Measurements from ENCODE around the gene GCDH. TPM values are rescaled to one million over a fixed set of nuclear protein-coding genes. Genes with fewer than 3 reads are reported as not detected.
"Not testable (repeated sequence)": the region's sequence is repeated elsewhere in the genome, so short reads cannot be mapped to it uniquely, and the experiment has no call there.

Gene GCDH
- 65.9 and 68.8 TPM in 2 replicates for total RNA-seq

GRCh38 chr19:12890787-12891552, at the start of gene GCDH:
GCDH (plus strand) TSS chr19:12891160; CDS start chr19:12891305, 145 bp downstream.
- intact Hi-C loops (cut with micrococcal nuclease), result loop anchor here (1.0 to 2.0 kb wide), 7 partner anchors 10 to 154 kb away; partner anchors contain the start of genes CALR, DNASE2, FARSA and GADD45GIP1
- DNase-seq (ENCODE audit: low spot score), result peak; percentile 95

GRCh38 chr19:12842511-12842910, 48.4 kb upstream of the GCDH start:
- no peak overlapping the region for H3K4me3 Mint-ChIP-seq
- H3K36me3 Mint-ChIP-seq (ENCODE audit: low read depth), result peaks cover 5% of the 10 kb centered on the region
- intact Hi-C loops (cut with micrococcal nuclease), result no loop called here

More at GRCh38 chr19:12890787-12891552, at the start of gene GCDH:
- peak within 1 kb of the TSS; percentile 88 for H3K27ac Mint-ChIP-seq
- H3K9me3 Mint-ChIP-seq, result no peaks in the 10 kb centered on the region
- H3K4me1 Mint-ChIP-seq (ENCODE audit: low read depth), result peaks cover 13% of the 10 kb centered on the region
- no peaks in the 10 kb centered on the region for H3K27me3 Mint-ChIP-seq (ENCODE audit: insufficient read depth)
- H3K4me3 Mint-ChIP-seq, result peak within 1 kb of the TSS; percentile 97
- peaks cover 18% of the 10 kb centered on the region for H3K36me3 Mint-ChIP-seq (ENCODE audit: low read depth)

GRCh38 chr19:12843328-12843727, 47.6 kb upstream of the GCDH start:
- intact Hi-C loops (cut with micrococcal nuclease), result no loop called here
- H3K4me3 Mint-ChIP-seq, result no peak overlapping the region
- peaks cover 5% of the 10 kb centered on the region for H3K36me3 Mint-ChIP-seq (ENCODE audit: low read depth)
- H3K9me3 Mint-ChIP-seq, result no peaks in the 10 kb centered on the region
- peaks cover 34% of the 10 kb centered on the region for H3K27me3 Mint-ChIP-seq (ENCODE audit: insufficient read depth)
- peaks cover 33% of the 10 kb centered on the region for H3K4me1 Mint-ChIP-seq (ENCODE audit: low read depth)
- no peak overlapping the region for H3K27ac Mint-ChIP-seq
- DNase-seq (ENCODE audit: low spot score), result no peak

More at GRCh38 chr19:12842511-12842910, 48.4 kb upstream of the GCDH start:
- Mint-ChIP-seq H3K9me3 (no peaks in the 10 kb centered on the region), H3K4me1 (ENCODE audit: low read depth) (peaks cover 28% of the 10 kb centered on the region), H3K27ac (no peak overlapping the region), H3K27me3 (ENCODE audit: insufficient read depth) (peaks cover 40% of the 10 kb centered on the region)
- DNase-seq (ENCODE audit: low spot score), result no peak

GRCh38 chr19:12843999-12844732, 46.8 kb upstream of the GCDH start:
- Mint-ChIP-seq H3K36me3 (ENCODE audit: low read depth) (peaks cover 5% of the 10 kb centered on the region), H3K9me3 (no peaks in the 10 kb centered on the region), H3K4me3 (no peak overlapping the region), H3K4me1 (ENCODE audit: low read depth) (peaks cover 30% of the 10 kb centered on the region), H3K27me3 (ENCODE audit: insufficient read depth) (peaks cover 27% of the 10 kb centered on the region), H3K27ac (no peak overlapping the region)
- no peak for DNase-seq (ENCODE audit: low spot score)
- intact Hi-C loops (cut with micrococcal nuclease), result no loop called here

- not testable (repeated sequence) for H3K36me3 Mint-ChIP-seq (ENCODE audit: low read depth); H3K4me3 Mint-ChIP-seq; H3K9me3 Mint-ChIP-seq; H3K27ac Mint-ChIP-seq; DNase-seq (ENCODE audit: low spot score)
- intact Hi-C loops (cut with micrococcal nuclease), result loop anchor here (1.0 to 2.0 kb wide), 6 partner anchors 40 to 282 kb away; partner anchors contain the start of gene RNASEH2A
- H3K27me3 Mint-ChIP-seq (ENCODE audit: insufficient read depth), result peaks cover 16% of the 10 kb centered on the region
- peaks cover 10% of the 10 kb centered on the region for H3K4me1 Mint-ChIP-seq (ENCODE audit: low read depth)
Measured at GRCh38 chr19:12846613-12847012, 44.3 kb upstream of the GCDH start.

GRCh38 chr19:12847159-12848139, 43.5 kb upstream of the GCDH start:
- Mint-ChIP-seq H3K9me3 (no peaks in the 10 kb centered on the region), H3K4me3 (peak overlapping the region; percentile 53)

GRCh38 chr19:12856653-12857052, 34.3 kb upstream of the GCDH start:
- Mint-ChIP-seq H3K36me3 (ENCODE audit: low read depth) (no peaks in the 10 kb centered on the region), H3K9me3 (no peaks in the 10 kb centered on the region), H3K4me3 (no peak overlapping the region), H3K27me3 (ENCODE audit: insufficient read depth) (peaks cover 4% of the 10 kb centered on the region), H3K27ac (no peak overlapping the region), H3K4me1 (ENCODE audit: low read depth) (no peaks in the 10 kb centered on the region)
- intact Hi-C loops (cut with micrococcal nuclease), result no loop called here
- DNase-seq (ENCODE audit: low spot score), result no peak

More at GRCh38 chr19:12847159-12848139, 43.5 kb upstream of the GCDH start:
- Mint-ChIP-seq H3K27me3 (ENCODE audit: insufficient read depth) (peaks cover 12% of the 10 kb centered on the region), H3K4me1 (ENCODE audit: low read depth) (peaks cover 8% of the 10 kb centered on the region), H3K36me3 (ENCODE audit: low read depth) (no peaks in the 10 kb centered on the region), H3K27ac (no peak overlapping the region)
- intact Hi-C loops (cut with micrococcal nuclease), result loop anchor here (1.0 to 2.0 kb wide), 6 partner anchors 41 to 283 kb away; partner anchors contain the start of gene RNASEH2A
- peak; percentile 84 for DNase-seq (ENCODE audit: low spot score)

GRCh38 chr19:12858041-12858928, 32.7 kb upstream of the GCDH start:
- H3K9me3 Mint-ChIP-seq, result no peaks in the 10 kb centered on the region
- no peak overlapping the region for H3K27ac Mint-ChIP-seq
- no peak overlapping the region for H3K4me3 Mint-ChIP-seq
- no peaks in the 10 kb centered on the region for H3K4me1 Mint-ChIP-seq (ENCODE audit: low read depth)
- H3K36me3 Mint-ChIP-seq (ENCODE audit: low read depth), result no peaks in the 10 kb centered on the region
- intact Hi-C loops (cut with micrococcal nuclease), result no loop called here
- peaks cover 7% of the 10 kb centered on the region for H3K27me3 Mint-ChIP-seq (ENCODE audit: insufficient read depth)
- DNase-seq (ENCODE audit: low spot score), result no peak

GRCh38 chr19:12859546-12859945, 31.4 kb upstream of the GCDH start:
- Mint-ChIP-seq H3K4me1 (ENCODE audit: low read depth) (no peaks in the 10 kb centered on the region), H3K27me3 (ENCODE audit: insufficient read depth) (peaks cover 7% of the 10 kb centered on the region), H3K4me3 (no peak overlapping the region), H3K9me3 (no peaks in the 10 kb centered on the region), H3K36me3 (ENCODE audit: low read depth) (no peaks in the 10 kb centered on the region), H3K27ac (no peak overlapping the region)
- intact Hi-C loops (cut with micrococcal nuclease), result no loop called here
- DNase-seq (ENCODE audit: low spot score), result no peak

GRCh38 chr19:12864143-12864542, 26.8 kb upstream of the GCDH start:
- H3K9me3 Mint-ChIP-seq, result no peaks in the 10 kb centered on the region
- peaks cover 5% of the 10 kb centered on the region for H3K27me3 Mint-ChIP-seq (ENCODE audit: insufficient read depth)
- no peak overlapping the region for H3K27ac Mint-ChIP-seq
- intact Hi-C loops (cut with micrococcal nuclease), result no loop called here
- H3K36me3 Mint-ChIP-seq (ENCODE audit: low read depth), result no peaks in the 10 kb centered on the region
- H3K4me3 Mint-ChIP-seq, result no peak overlapping the region
- H3K4me1 Mint-ChIP-seq (ENCODE audit: low read depth), result no peaks in the 10 kb centered on the region
- no peak for DNase-seq (ENCODE audit: low spot score)

- Mint-ChIP-seq H3K4me1 (ENCODE audit: low read depth) (no peaks in the 10 kb centered on the region), H3K27ac (no peak overlapping the region), H3K4me3 (no peak overlapping the region), H3K27me3 (ENCODE audit: insufficient read depth) (peaks cover 5% of the 10 kb centered on the region), H3K9me3 (no peaks in the 10 kb centered on the region), H3K36me3 (ENCODE audit: low read depth) (no peaks in the 10 kb centered on the region)
- no peak for DNase-seq (ENCODE audit: low spot score)
- intact Hi-C loops (cut with micrococcal nuclease), result no loop called here
Measured at GRCh38 chr19:12864721-12865715, 25.9 kb upstream of the GCDH start.

Measured in activated T-helper 1 cell treated with anti-CD3 and anti-CD28 coated beads, Interleukin-12 subunit alpha, Interleukin-12 subunit beta, Interleukin-2, Interleukin-4 antibody, amounts not matched to agents 30 ng/mL and 10 ng/mL and 1 ng/mL, durations not matched to agents 14 hours and 24 hours and 36 hours (primary cell).